ENCODE data around the gene ELMOD1. TPM values are rescaled to one million over a fixed set of nuclear protein-coding genes. Genes with fewer than 3 reads are reported as not detected.

ELMOD1 gene
- total RNA-seq, 2 experiments from 2014 or later, result not detected

GRCh38 chr11:107710301-107710700, 119.4 kb downstream of the ELMOD1 start:
- intact Hi-C loops (cut with micrococcal nuclease; ENCODE audit: unreplicated experiment), result no loop called here
- no peak overlapping the region for H2AFZ ChIP-seq (ENCODE audit: low read length)
- H3K4me3 ChIP-seq (ENCODE audit: low read depth, low read length, poor library complexity, severe bottlenecking), result no peak overlapping the region
- no peaks in the 10 kb centered on the region for H3K9me3 ChIP-seq (ENCODE audit: low read length)
- no peaks in the 10 kb centered on the region for H3K36me3 ChIP-seq (ENCODE audit: insufficient read depth, low read length)
- no peaks in the 10 kb centered on the region; the same call in 1 of the 2 replicates for H4K20me1 ChIP-seq (ENCODE audit: insufficient read depth, low read length)
- no TSS peak for BruUV-seq (replicated peaks)
- H3K4me2 ChIP-seq (ENCODE audit: low read length), result no peak overlapping the region
- POLR2A ChIA-PET, result interaction anchor here (0.5 kb wide), 1 partner anchor 109 kb away, joined by 3 read pairs; no protein-coding TSS in a partner anchor
- no peak for DNase-seq (ENCODE audit: low spot score)
- no peaks in the 10 kb centered on the region for H3K79me2 ChIP-seq (ENCODE audit: insufficient read depth, low read depth, low read length)
- TF ChIP-seq EZH2phosphoT487 (IDR thresholded peaks at IDR 0.05; ENCODE audit: borderline replicate concordance, low read depth, low read length) (no peak), CTCF (conservative IDR thresholded peaks at IDR 0.05; ENCODE audit: low read length) (no peak)
- no peak overlapping the region for H3K27ac ChIP-seq (ENCODE audit: low read depth, low read length, poor library complexity, severe bottlenecking)
- H3K9me2 ChIP-seq (ENCODE audit: insufficient read depth, low read length), result no peaks in the 10 kb centered on the region
- CTCF ChIA-PET (ENCODE audit: unreplicated experiment), result no interaction called here
- no peaks in the 10 kb centered on the region for H3K4me1 ChIP-seq (ENCODE audit: insufficient read depth, low read length, poor library complexity, severe bottlenecking)

GRCh38 chr11:107711861-107712755, 121.2 kb downstream of the ELMOD1 start, which contains the start of gene SLN:
Gene SLN (minus strand): TSS chr11:107712056.
- no peaks in the 10 kb centered on the region for H3K9me2 ChIP-seq (ENCODE audit: insufficient read depth, low read length)
- H3K4me1 ChIP-seq (ENCODE audit: insufficient read depth, low read length, poor library complexity, severe bottlenecking), result no peaks in the 10 kb centered on the region
- no peak within 1 kb of the TSS for H3K4me2 ChIP-seq (ENCODE audit: low read length)
- CTCF ChIA-PET (ENCODE audit: unreplicated experiment), result no interaction called here
- DNase-seq (ENCODE audit: low spot score), result no peak
- H3K27ac ChIP-seq (ENCODE audit: low read depth, low read length, poor library complexity, severe bottlenecking), result no peak within 1 kb of the TSS
- no peak within 1 kb of the TSS for H2AFZ ChIP-seq (ENCODE audit: low read length)
- TF ChIP-seq CTCF (conservative IDR thresholded peaks at IDR 0.05; ENCODE audit: low read length) (no peak), EZH2phosphoT487 (IDR thresholded peaks at IDR 0.05; ENCODE audit: borderline replicate concordance, low read depth, low read length) (no peak)
- BruUV-seq (replicated peaks), result no TSS peak
- no peak within 1 kb of the TSS for H3K4me3 ChIP-seq (ENCODE audit: low read depth, low read length, poor library complexity, severe bottlenecking)
- POLR2A ChIA-PET, result interaction anchor here (0.6 to 1.0 kb wide), 2 partner anchors 8 to 1332 kb away, joined by 3 to 5 read pairs; no protein-coding TSS in a partner anchor
- intact Hi-C loops (cut with micrococcal nuclease; ENCODE audit: unreplicated experiment), result no loop called here
- no peaks in the 10 kb centered on the region for H3K36me3 ChIP-seq (ENCODE audit: insufficient read depth, low read length)
- H3K9me3 ChIP-seq (ENCODE audit: low read length), result no peaks in the 10 kb centered on the region
- H3K79me2 ChIP-seq (ENCODE audit: insufficient read depth, low read depth, low read length), result no peaks in the 10 kb centered on the region
- no peaks in the 10 kb centered on the region; the same call in 1 of the 2 replicates for H4K20me1 ChIP-seq (ENCODE audit: insufficient read depth, low read length)

GRCh38 chr11:107713009-107713408, 122.1 kb downstream of the ELMOD1 start:
- H3K36me3 ChIP-seq (ENCODE audit: insufficient read depth, low read length), result no peaks in the 10 kb centered on the region
- H3K27ac ChIP-seq (ENCODE audit: low read depth, low read length, poor library complexity, severe bottlenecking), result no peak overlapping the region
- H3K79me2 ChIP-seq (ENCODE audit: insufficient read depth, low read depth, low read length), result no peaks in the 10 kb centered on the region
- H3K9me2 ChIP-seq (ENCODE audit: insufficient read depth, low read length), result no peaks in the 10 kb centered on the region
- BruUV-seq (replicated peaks), result no TSS peak
- no peaks in the 10 kb centered on the region for H3K9me3 ChIP-seq (ENCODE audit: low read length)
- no peaks in the 10 kb centered on the region; the same call in 1 of the 2 replicates for H4K20me1 ChIP-seq (ENCODE audit: insufficient read depth, low read length)
- H2AFZ ChIP-seq (ENCODE audit: low read length), result no peak overlapping the region
- intact Hi-C loops (cut with micrococcal nuclease; ENCODE audit: unreplicated experiment), result no loop called here
- H3K4me1 ChIP-seq (ENCODE audit: insufficient read depth, low read length, poor library complexity, severe bottlenecking), result no peaks in the 10 kb centered on the region
- ChIA-PET CTCF (ENCODE audit: unreplicated experiment) (no interaction called here), POLR2A (no interaction called here)
- H3K4me3 ChIP-seq (ENCODE audit: low read depth, low read length, poor library complexity, severe bottlenecking), result no peak overlapping the region
- no peak for TF ChIP-seq EZH2phosphoT487 (IDR thresholded peaks at IDR 0.05; ENCODE audit: borderline replicate concordance, low read depth, low read length)
- TF ChIP-seq CTCF (conservative IDR thresholded peaks at IDR 0.05; ENCODE audit: low read length), result no peak
- DNase-seq (ENCODE audit: low spot score), result no peak
- no peak overlapping the region for H3K4me2 ChIP-seq (ENCODE audit: low read length)

All from OCI-LY7 (cell line).